Bone marrow (tissue), 2 donors: ENCODE data around the gene TLL2.

Source experiments
- DNase-seq, 2 donors: peaks; one replicate each; lab custom pipeline; 2025; lab: John Stamatoyannopoulos, UW

TLL2 gene

DNA sequence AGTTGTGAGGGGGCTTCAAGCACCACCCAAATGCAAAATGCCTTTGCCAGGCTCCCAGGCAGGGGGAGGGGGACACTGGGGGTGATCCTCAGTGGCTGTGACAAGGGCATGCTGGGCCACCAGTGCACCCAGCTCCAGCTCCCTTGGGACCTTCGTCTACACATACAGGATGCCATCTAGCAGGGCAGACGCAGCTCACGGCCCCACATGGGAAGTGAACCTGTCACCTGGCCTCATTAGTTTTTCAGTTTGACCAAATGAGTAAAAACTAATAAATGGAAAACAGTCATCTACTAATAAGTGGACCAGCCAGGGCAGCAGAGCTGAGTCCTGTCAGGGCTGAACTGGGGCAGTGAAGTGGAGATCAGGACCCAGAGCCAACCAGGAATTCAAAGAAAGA is 50.2 kb downstream of the TLL2 start:
- DNase-seq: no peak

- no peak for DNase-seq
These were observed 51.0 kb downstream of the TLL2 start for GRCh38 chr10:96462606-96463151.

DNA sequence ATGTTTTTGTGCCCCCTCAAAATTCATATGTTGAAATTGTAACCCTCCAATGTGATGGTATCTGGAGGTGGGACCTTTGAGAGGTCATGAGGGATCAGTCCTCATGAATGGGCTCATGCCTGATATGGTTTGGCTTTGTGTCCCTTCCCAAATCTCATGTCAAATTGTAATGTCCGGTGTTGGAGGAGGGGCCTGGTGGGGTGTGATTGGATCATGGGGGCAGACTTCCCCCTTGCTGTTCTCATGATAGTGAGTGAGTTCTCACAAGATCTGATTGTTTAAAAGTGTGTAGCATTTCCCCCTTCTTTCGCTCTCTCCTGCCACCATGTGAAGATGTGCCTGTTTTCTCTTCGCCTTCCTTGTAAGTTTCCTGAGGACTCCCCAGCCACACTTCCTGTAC is 53.4 kb downstream of the TLL2 start:
- DNase-seq: no peak

DNA sequence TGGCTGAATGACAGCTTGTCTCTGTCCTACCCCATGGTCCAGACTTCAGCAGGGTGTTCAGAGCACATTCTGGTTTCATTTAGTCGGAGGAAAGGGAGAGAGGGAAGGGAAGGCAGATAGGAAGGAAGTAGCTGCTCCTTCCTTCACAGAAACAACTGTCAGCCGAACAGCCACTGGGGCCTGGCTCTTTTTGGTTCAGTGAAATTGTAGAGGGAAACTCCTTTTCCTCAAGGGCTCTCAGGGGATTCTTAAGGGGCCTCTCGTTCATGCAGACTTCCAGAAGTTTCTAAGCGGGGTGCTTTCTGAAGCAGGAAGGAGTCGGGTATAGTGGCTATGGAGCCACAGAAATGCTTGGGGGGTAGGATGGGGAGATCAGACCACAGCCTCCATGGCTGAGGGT is 56.4 kb downstream of the TLL2 start:
- no peak for DNase-seq

GRCh38 chr10:96456296-96456840 is 57.4 kb downstream of the TLL2 start:
- no peak for DNase-seq

DNA sequence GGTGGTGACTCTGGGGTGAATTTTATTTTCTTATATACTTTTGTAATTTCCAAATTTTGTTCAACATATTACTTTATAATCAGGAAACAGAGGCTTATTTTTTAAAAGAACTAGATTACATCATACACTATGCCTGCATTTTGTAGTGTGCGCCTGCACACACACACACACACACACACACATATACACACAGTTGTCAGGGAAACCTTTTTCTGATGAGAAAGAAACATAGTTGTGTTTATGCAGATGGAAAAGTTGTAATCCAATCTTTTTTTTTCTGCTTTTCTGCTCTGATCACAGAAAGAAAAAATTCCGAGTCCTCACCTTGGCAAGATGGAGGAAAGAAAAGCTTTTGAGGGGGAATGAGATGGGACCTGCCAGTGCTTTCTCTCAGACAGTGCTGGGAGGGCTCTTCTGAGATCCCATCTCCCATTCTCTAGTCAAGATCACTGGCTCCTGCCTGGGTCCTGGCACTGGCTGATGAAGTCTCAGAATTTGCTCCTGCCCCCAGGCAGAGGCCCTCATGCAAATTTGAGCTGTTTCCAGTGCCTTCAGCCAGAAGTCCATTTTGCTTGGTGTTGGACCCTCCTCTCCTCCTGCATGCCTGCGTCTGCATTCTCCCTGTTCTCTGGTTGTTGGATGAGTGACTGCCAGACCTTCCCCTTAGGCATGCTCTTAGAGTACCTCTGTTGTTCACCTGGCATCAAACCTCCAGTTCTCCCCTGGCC is 59.7 kb downstream of the TLL2 start:
- no peak for DNase-seq

GRCh38 chr10:96452494-96453153 is 61.1 kb downstream of the TLL2 start:
- DNase-seq: no peak

- DNase-seq: no peak
These were observed 63.1 kb downstream of the TLL2 start for GRCh38 chr10:96450529-96451207.

GRCh38 chr10:96448558-96448957 is 65.2 kb downstream of the TLL2 start:
- DNase-seq: no peak

GRCh38 chr10:96448021-96448457 is 65.7 kb downstream of the TLL2 start:
- DNase-seq: no peak

DNA sequence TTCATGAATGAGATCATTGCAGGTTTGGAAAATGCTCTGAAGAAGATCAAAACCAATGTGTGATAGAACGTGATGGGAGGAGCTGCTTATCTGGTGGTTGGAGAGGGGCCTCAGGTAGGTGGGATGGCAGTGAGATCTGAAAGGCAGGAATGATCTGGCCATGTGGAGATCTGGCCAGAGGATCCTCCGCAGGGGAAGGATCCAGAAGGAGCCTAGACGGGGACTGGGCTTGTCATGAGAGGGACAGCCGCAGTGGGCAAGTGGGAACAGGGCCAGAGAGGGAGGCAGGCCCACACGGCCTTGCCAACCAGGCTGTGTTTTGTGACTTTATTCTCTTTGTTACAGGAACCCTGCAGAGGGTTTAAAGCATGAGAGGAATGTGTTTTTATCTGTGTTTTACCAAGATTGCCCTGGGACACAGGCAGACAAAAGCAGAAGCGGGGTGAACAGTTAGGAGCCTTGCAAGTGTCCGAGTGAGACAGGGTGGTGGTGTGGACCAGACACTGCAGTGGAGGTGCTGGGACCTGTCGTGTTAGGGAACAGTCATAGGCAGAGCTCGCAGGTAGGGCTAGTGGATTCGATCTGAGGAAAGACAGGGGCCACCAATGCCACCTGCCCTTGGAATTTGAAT is 66.6 kb downstream of the TLL2 start:
- DNase-seq: no peak

GRCh38 chr10:96441987-96442643 is 71.6 kb downstream of the TLL2 start:
- DNase-seq: no peak

- no peak for DNase-seq
These were observed 72.3 kb downstream of the TLL2 start for GRCh38 chr10:96441322-96441885.

DNA sequence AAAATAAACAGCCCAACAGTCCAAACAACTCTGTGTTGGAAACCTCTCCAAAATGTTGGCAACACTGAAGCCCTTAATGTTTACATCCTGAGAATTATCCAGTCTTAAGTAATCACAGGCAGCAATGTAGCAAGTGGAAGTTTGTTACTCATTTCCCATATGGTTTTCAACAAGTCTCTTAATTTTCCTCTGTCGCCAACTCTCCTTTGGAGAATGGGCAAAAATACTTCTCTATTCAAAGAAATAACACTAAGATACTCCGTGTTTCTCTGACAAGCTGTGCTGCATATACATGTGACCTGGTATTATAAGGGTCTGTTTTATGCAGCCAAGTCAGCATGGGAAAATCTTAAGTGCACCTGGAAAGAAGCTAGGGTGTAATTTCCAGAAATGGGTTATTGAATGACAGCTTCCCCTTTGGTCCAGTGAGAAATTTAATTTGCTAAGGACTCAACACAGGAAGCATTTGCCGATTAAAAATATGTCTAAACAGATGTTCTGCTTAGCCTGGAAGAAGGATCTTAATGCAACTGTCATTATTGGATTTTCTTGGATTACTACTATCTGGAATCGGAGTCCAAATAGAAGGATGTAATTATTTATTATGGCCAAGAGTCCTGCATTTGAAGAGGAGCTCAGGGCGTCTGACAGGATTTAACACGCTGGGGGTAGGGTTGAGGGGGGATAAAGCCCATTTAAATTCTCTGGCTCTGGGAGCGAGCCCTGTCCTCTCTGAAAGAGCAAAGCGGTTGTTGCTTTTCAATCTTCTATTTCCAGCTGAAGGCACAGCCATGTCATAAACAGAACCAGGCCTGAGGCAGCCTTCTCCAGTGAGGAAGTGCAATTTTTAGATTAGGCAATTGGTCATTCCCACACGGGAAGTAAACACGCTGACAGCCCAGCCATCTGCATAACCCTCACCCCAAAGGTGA is 73.1 kb downstream of the TLL2 start:
- DNase-seq: no peak

GRCh38 chr10:96439725-96440124 is 74.0 kb downstream of the TLL2 start:
- no peak for DNase-seq

GRCh38 chr10:96436035-96436434 is 77.7 kb downstream of the TLL2 start:
- DNase-seq: no peak

DNA sequence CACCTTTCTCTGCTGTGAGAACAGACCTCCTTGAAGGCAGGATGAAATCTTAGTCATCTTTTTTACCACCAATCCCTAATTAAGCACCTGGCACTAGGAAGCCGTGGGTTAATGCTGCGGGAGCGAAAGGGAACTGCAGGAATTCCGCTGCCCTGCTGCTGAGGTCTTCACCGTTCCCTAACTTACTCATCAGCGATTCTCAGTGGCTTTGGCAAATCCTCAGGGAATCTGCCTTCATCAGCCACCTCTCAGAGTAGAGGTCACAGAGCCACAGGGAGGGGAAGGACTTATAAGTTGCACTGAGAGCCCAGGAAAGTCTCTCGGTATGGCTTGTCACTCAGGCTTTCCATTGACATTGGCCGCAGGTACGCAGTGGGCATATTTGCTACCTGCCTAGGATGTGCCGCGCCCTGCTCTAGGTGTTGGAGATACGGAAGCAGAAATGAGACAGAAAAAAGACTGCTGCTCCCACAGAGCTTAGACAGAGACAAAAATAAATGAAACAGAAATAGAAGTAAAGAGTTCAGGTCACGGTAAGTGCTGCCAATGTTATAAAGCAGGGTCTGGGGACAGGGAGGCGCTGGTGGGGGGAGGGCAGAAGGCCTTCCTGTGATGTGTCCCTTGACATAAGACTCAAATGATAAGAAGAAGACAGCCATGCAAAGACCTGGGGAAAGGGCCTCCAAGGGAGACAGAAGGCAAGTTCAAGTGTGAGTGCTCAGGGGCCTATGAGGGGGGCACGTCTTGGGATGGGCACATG is 82.3 kb downstream of the TLL2 start:
- no peak for DNase-seq

DNA sequence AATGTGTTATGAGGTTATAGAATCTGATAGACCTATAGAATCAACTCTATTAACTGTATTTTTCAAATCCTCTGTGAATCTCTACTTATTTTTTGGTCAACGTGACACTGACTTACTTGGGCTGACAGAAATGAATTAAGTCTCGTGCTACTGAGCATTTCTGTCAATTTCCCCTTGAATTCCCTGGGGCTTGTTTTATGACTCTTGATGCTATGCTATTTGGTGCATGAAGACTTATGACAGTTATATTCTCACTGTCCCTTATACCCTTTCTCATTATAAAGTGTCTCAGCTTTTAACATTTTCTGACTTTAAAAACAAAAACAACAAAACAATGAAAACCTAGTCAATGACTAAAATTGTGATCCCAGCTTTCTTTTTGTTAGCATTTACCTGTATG is 86.4 kb downstream of the TLL2 start:
- DNase-seq: no peak

DNA sequence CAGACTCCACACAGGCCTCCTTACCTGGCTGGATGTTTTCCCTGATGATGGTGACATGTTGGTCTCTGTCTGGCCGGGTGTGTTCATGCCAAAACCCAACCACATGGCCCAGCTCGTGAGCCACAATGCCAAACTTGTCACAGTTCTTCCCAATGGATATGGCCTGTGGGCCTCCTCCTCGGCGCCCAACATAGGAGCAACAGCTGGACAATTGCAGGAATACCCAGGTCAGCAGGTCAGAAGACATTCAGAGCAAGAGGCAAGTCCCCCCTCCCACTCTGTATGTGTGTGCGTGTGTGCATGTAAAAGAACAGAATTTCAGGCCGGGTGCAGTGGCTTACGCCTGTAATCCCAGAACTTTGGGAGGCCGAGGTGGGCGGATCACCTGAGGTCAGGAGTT is 91.2 kb downstream of the TLL2 start:
- DNase-seq: no peak
